MG63 (cell line): Measurements from ENCODE around the gene ZNF506. TPM values are rescaled to one million over a fixed set of nuclear protein-coding genes. Genes with fewer than 3 reads are reported as not detected.
"Not testable (repeated sequence)": the region's sequence is repeated elsewhere in the genome, so short reads cannot be mapped to it uniquely, and the experiment has no call there.

Source experiments
- DNase-seq: peaks from one replicate; pipeline ENCODE4 v3.0.0-alpha.2; 2020
- H3K27me3 ChIP-seq: fragments of 250-450 bp; sonication (Bioruptor Pico); 2 replicates; pipeline ENCODE4 v1.5.1; 2020; ENCODE audit warnings: mild to moderate bottlenecking, moderate library complexity
- H3K36me3 ChIP-seq: fragments of 250-450 bp; sonication (Bioruptor Pico); 2 replicates; pipeline ENCODE4 v1.5.1; 2020; ENCODE audit warnings: mild to moderate bottlenecking, moderate library complexity
- H3K4me3 ChIP-seq: fragments of 250-450 bp; sonication (Bioruptor Pico); 2 replicates; pipeline ENCODE4 v1.5.1; 2020; ENCODE audit warnings: mild to moderate bottlenecking, moderate library complexity
- H3K9me3 ChIP-seq: fragments of 250-450 bp; sonication (Bioruptor Pico); 2 replicates; pipeline ENCODE4 v1.5.1; 2020; ENCODE audit warnings: mild to moderate bottlenecking, moderate library complexity
- total RNA-seq: library from RNA; depleted of rRNA; stranded (reverse); fragments of >200 nt; shearing (Covaris generic); gene quantifications from 2 replicates; pipeline ENCODE4 v1.2.3, GENCODE V29; 2014; ENCODE audit warnings: low replicate concordance; rRNA removed

ZNF506 gene
- 1.0 and 9.6 TPM in 2 replicates for total RNA-seq

DNA sequence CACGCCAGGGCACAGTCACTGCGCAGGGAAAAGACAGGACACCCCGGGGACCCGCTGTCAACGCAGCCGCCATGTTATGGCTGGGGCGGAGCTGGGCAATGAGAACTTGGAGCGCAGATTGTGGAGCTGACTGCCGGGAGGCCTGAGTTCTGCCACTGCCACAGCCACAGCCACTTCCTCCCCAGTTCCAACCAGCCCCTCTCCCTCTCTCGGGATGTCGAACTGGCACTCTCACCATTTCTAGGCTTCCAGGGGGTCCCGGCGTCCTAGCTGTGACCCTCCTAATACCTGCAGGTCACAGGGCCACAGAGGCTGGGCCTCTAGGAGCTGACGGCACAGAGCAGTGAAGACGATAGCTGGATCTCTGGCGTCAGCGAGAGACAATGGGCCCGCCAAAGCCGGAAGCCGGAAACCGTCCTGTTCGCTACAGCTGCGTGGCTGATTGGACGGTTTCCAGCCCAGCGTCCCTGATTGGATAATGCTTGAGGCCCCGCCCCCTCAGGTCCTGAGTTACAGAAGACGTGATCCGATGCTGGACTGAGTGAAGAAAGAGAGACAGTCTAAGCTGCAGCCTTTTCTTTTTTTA lies at the start of gene ZNF506:
Gene ZNF506 (minus strand): TSS at position 385 of the 586 bp plus-strand sequence. CDS start 147 bp downstream, at position 238.
- Histone ChIP-seq H3K9me3 (peaks cover 68% of the 10 kb centered on the region), H3K27me3 (no peaks in the 10 kb centered on the region)

GRCh38 chr19:19870086-19870485 lies 48.5 kb upstream of the ZNF506 start:
- not testable (repeated sequence) for H3K27me3 ChIP-seq, DNase-seq, H3K4me3 ChIP-seq
- Histone ChIP-seq H3K36me3 (peaks cover 14% of the 10 kb centered on the region), H3K9me3 (peaks cover 40% of the 10 kb centered on the region)

More for the DNA sequence above, at the start of gene ZNF506:
- DNase-seq, result peak; percentile 85
- Histone ChIP-seq H3K36me3 (peaks cover 6% of the 10 kb centered on the region), H3K4me3 (peak within 1 kb of the TSS; percentile 51)

DNA sequence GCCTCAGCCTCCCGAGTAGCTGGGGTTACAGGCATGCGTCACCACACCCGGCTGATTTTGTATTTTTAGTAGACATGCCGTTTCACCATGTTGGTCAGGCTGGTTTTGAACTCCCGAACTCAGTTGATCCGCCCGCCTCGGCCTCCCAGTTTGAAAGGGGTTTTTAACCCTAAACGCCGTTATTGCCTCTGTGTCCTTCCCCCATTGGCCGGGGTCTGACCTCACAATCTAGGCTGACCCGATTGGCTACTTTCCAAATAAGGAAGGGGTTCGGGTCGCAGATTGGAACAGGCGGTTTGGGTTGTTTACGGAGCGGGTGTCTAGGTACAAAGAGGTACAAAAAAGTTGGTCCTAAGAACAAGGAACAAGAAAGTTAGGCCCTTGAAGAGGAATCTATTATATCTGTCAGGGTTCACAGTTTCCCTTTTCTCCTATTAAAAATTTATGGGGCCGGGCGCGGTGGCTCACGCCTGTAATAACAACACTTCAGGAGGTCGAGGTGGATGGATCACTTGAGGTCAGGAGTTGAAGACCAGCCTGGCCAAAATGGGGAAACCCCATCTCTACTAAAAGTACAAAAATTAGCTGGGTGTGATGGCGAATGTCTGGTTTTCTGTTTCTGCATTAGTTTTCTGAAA lies 45.2 kb upstream of the ZNF506 start:
- H3K27me3 ChIP-seq, result no peaks in the 10 kb centered on the region
- peaks cover 8% of the 10 kb centered on the region for H3K36me3 ChIP-seq
- H3K9me3 ChIP-seq, result peaks cover 32% of the 10 kb centered on the region
- DNase-seq, result no peak
- H3K4me3 ChIP-seq, result peak overlapping the region; percentile 71

- DNase-seq, result peak; percentile 98
- H3K36me3 ChIP-seq, result peaks cover 8% of the 10 kb centered on the region
- peak within 1 kb of the TSS; percentile 71 for H3K4me3 ChIP-seq
- peaks cover 32% of the 10 kb centered on the region for H3K9me3 ChIP-seq
- no peaks in the 10 kb centered on the region for H3K27me3 ChIP-seq
Observed at GRCh38 chr19:19865750-19866610, 44.4 kb upstream of the ZNF506 start, which contains the start of gene ZNF253. Gene ZNF253, plus strand, starts transcription at chr19:19865882. Its CDS starts 115 bp downstream, at chr19:19865997.

DNA sequence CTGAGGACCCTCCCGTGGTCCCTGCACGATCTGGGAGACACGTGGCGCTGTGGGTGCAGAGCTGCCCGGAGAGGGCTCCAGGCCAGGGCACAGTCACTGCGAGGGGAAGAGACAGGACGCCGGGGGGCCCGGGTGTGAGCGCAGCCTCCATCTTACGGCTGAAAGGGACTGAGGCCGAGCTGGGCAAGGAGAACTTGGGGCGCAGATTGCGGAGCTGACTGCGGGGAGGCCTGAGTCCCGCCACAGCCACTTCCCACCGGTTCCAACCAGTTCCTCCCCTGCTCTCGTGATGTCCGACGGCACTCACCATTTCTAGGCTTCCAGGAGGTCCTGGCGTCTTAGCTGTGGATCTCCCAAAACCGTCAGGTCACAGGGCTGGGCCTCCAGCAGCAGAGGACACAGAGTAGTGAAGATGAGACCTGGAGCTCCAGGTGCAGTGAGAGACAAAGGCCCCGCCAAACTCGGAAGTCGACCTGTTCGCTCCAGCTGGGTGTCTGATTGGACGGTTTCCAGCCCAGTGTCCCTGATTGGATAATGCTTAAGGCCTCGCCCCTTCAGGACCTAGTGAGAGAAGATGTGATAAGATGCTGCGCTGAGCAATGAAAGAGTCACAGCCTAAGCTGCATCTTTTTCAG lies 39.3 kb upstream of the ZNF506 start:
- Histone ChIP-seq H3K9me3 (peaks cover 17% of the 10 kb centered on the region), H3K4me3 (no peak overlapping the region)
- DNase-seq, result no peak

DNA sequence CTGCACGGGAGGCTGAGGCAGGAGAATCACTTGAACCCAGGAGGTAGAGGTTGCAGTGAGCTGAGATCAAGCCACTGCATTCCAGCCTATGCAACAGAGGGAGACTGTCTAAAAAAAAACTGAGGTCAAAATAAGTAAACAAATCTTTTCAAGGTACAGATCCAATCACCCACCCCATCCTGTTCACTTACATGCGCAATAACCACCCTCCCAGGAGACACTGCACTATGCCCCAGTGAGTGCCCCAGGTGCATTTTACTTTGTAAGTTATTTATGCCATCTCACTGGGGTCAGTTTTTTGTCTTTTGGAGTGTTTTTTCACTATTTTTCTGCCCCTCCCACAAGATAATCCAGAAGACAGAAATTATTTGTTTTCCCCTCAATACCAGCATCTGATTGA lies 37.2 kb upstream of the ZNF506 start:
- H3K36me3 ChIP-seq, result no peaks in the 10 kb centered on the region
- H3K9me3 ChIP-seq, result peaks cover 16% of the 10 kb centered on the region
- DNase-seq, result no peak
- no peak overlapping the region for H3K4me3 ChIP-seq
- H3K27me3 ChIP-seq, result no peaks in the 10 kb centered on the region

More for the DNA sequence above, 39.3 kb upstream of the ZNF506 start:
- H3K27me3 ChIP-seq, result no peaks in the 10 kb centered on the region
- H3K36me3 ChIP-seq, result no peaks in the 10 kb centered on the region; the same call in 1 of the 2 replicates

- not testable (repeated sequence) for H3K36me3 ChIP-seq, H3K27me3 ChIP-seq, DNase-seq, H3K4me3 ChIP-seq
- peaks cover 15% of the 10 kb centered on the region for H3K9me3 ChIP-seq
Observed at GRCh38 chr19:19851740-19852139, 30.2 kb upstream of the ZNF506 start.

DNA sequence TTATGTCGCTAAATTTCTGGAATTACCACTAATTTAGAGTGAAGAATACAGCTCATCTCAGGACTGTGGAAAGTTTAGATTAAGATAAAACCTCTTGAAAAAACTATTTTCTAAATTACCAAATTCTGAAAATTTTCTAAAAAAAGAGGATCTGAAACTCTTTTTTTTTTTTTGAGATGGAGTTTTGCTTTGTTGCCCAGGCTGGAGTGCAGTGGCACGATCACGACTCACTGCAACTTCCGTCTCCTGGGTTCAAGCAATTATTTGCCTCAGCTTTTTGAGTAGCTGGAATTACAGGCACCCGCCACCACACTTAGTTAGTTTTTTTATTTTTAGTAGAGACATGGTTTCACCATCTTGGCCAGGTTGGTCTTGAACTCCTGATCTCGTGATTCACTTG lies 27.5 kb upstream of the ZNF506 start:
- peaks cover 10% of the 10 kb centered on the region for H3K9me3 ChIP-seq
- no peak for DNase-seq
- no peak overlapping the region for H3K4me3 ChIP-seq
- H3K36me3 ChIP-seq, result no peaks in the 10 kb centered on the region
- no peaks in the 10 kb centered on the region for H3K27me3 ChIP-seq

- H3K36me3 ChIP-seq, result no peaks in the 10 kb centered on the region
Observed at GRCh38 chr19:19847781-19848180, 26.2 kb upstream of the ZNF506 start.

DNA sequence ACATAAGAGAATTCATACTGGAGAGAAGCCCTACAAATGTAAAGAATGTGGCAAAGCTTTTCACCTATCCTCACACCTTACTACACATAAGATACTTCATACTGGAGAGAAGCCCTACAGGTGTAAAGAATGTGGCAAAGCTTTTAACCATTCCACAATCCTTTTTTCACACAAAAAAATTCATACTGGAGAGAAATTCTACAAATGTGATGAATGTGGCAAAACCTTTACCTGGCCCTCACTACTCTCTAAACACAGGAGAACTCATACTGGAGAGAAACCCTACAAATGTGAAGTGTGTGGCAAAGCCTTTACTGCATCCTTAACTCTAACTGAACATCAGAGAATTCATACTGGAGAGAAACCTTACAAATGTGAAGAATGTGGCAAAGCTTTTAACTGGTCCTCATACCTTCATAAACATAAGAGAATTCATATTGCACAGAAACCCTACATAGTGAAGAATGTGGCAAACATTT lies 14.0 kb upstream of the ZNF506 start:
- no peak overlapping the region for H3K4me3 ChIP-seq
- H3K36me3 ChIP-seq, result no peaks in the 10 kb centered on the region
- no peak for DNase-seq
- peaks cover 77% of the 10 kb centered on the region for H3K9me3 ChIP-seq
- no peaks in the 10 kb centered on the region for H3K27me3 ChIP-seq

More at GRCh38 chr19:19847781-19848180, 26.2 kb upstream of the ZNF506 start:
- H3K4me3 ChIP-seq, result no peak overlapping the region
- DNase-seq, result no peak
- H3K9me3 ChIP-seq, result peaks cover 20% of the 10 kb centered on the region
- H3K27me3 ChIP-seq, result no peaks in the 10 kb centered on the region

GRCh38 chr19:19826875-19827274 lies 5.3 kb upstream of the ZNF506 start:
- DNase-seq, result no peak
- Histone ChIP-seq H3K9me3 (peaks cover 86% of the 10 kb centered on the region), H3K36me3 (no peaks in the 10 kb centered on the region), H3K27me3 (no peaks in the 10 kb centered on the region), H3K4me3 (no peak overlapping the region)

DNA sequence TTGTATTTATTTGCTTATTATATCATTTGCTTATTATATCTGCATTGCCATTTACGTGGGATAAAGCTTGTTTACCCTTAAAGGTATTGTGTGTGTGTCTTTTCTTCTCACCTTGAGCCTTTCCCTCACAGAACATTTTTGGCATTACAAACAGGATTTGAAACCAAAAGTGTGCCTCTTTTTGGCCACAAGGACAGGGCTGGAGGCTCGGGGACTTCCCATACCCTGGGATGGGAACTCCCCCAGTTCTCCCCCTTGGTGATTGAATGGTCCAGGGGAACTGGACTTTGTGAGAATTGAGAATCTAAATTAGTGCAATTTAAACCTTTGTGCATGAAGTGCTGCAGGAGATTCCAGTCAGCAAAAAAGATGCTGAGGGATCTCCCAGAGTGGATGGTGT lies 2.4 kb upstream of the ZNF506 start:
- no peak for DNase-seq
- Histone ChIP-seq H3K27me3 (no peaks in the 10 kb centered on the region), H3K9me3 (peaks cover 80% of the 10 kb centered on the region), H3K36me3 (0 out of 2 replicates have a peak, but pooled peaks cover 4% of the 10 kb centered on the region), H3K4me3 (no peak overlapping the region)

DNA sequence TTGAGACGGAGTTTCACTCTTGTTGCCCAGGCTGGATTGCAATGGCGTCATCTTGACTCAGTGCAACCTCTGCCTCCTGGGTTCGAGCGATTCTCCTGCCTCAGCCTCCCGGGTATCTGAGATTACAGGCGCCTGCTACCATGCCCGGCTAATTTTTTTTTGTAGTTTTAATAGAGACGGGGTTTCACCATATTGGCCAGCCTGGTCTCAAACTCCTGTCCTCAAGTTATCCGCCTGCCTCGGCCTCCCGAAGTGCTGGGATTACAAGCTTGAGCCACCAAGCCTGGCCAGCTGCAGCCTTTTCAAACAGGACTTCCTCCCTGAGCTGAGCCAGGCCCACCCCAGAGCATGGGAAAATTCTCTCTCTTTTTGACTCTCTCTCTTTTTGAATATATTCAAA lies 426 bp upstream of the ZNF506 start:
- H3K36me3 ChIP-seq, H3K27me3 ChIP-seq, DNase-seq: not testable (repeated sequence)
- Histone ChIP-seq H3K4me3 (peak overlapping the region; percentile 51), H3K9me3 (peaks cover 70% of the 10 kb centered on the region)

- peaks cover 65% of the 10 kb centered on the region for H3K9me3 ChIP-seq
- H3K27me3 ChIP-seq, result no peaks in the 10 kb centered on the region
- H3K36me3 ChIP-seq, result peaks cover 6% of the 10 kb centered on the region
- peak overlapping the region; percentile 51 for H3K4me3 ChIP-seq
- DNase-seq, result no peak
Observed at GRCh38 chr19:19820774-19821320, 703 bp downstream of the ZNF506 start.

GRCh38 chr19:19817357-19817756 lies 4.2 kb downstream of the ZNF506 start:
- Histone ChIP-seq H3K4me3 (no peak overlapping the region), H3K9me3 (peaks cover 36% of the 10 kb centered on the region), H3K27me3 (no peaks in the 10 kb centered on the region), H3K36me3 (peaks cover 11% of the 10 kb centered on the region)
- no peak for DNase-seq

DNA sequence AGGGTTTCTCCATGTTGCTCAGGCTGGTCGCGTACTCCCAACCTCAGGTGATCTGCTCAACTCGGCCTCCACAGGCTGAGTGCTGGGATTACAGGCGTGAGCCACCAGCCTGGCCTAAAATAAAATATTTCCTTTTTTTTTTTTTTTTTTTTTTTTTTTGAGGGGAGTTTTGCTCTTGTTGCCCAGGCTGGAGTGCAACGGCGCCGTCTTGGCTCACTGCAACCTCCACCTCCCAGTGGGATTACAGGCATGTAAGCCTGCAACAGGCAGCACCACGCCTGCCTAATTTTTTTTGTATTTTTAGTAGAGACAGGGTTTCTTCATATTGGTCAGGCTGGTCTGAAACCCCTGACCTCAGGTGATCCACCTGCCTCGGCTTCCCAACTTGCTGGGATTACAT lies 4.9 kb downstream of the ZNF506 start:
- peaks cover 11% of the 10 kb centered on the region for H3K36me3 ChIP-seq
- DNase-seq, result no peak
- no peaks in the 10 kb centered on the region for H3K27me3 ChIP-seq
- H3K9me3 ChIP-seq, result peaks cover 31% of the 10 kb centered on the region
- H3K4me3 ChIP-seq, result no peak overlapping the region
